ENCODE measurements around the gene TRAM2.

DNA sequence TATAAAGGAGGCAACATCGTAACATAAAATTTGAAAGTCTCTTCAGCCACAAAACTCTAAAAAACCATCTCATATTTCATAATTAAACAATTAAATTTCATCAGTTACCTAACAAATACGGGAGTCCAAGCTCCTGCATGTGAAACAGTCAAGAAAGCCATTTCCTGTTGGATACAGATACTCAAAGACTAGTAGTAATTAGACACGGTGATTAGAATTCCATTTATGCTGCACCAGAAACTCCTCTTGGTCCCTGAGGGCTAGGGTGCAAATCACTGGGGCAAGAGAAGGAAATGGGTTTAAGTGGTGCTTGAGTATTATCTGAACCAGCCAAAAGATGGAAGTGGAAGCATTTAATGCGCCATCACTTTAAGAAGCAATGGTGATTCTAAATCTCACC is 27.4 kb downstream of the TRAM2 start:
- TF ChIP-seq, protein P1, sequence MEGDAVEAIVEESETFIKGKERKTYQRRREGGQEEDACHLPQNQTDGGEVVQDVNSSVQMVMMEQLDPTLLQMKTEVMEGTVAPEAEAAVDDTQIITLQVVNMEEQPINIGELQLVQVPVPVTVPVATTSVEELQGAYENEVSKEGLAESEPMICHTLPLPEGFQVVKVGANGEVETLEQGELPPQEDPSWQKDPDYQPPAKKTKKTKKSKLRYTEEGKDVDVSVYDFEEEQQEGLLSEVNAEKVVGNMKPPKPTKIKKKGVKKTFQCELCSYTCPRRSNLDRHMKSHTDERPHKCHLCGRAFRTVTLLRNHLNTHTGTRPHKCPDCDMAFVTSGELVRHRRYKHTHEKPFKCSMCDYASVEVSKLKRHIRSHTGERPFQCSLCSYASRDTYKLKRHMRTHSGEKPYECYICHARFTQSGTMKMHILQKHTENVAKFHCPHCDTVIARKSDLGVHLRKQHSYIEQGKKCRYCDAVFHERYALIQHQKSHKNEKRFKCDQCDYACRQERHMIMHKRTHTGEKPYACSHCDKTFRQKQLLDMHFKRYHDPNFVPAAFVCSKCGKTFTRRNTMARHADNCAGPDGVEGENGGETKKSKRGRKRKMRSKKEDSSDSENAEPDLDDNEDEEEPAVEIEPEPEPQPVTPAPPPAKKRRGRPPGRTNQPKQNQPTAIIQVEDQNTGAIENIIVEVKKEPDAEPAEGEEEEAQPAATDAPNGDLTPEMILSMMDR (IDR thresholded peaks at IDR 0.05), result no peak
- TF ChIP-seq POLR2A (IDR thresholded peaks at IDR 0.05), result no peak

Data from right lobe of liver (tissue), 4 donors.